Suprapubic skin (tissue), 4 donors: ENCODE measurements around the gene SLC2A13.

Source experiments
- CTCF ChIP-seq, 2 donors: fragments of 200-600 bp in 1 of 2; fragments of 450-650 bp in 1 of 2; sonication (generic) in 1 of 2; IDR thresholded peaks; one replicate each; pipeline ENCODE4 v1.5.1; 2016 to 2019; ENCODE audit warnings: antibody characterized with exemption in 2 of 2, mild to moderate bottlenecking in 1 of 2, moderate library complexity in 1 of 2
- EP300 ChIP-seq: sonication (generic); formaldehyde crosslinking; IDR thresholded peaks from one replicate; pipeline ENCODE4 v1.6.1; 2017; ENCODE audit warnings: antibody characterized with exemption
- POLR2A ChIP-seq, 2 donors: fragments of 450-650 bp; IDR thresholded peaks; one replicate each; pipeline ENCODE4 v1.6.1; 2017; ENCODE audit warnings: antibody characterized with exemption in 2 of 2, mild to moderate bottlenecking in 2 of 2, moderate library complexity in 2 of 2
- POLR2AphosphoS5 ChIP-seq, 3 donors: sonication (generic); formaldehyde crosslinking; IDR thresholded peaks; one replicate each; pipeline ENCODE4 v1.6.1; 2017; ENCODE audit warnings: antibody characterized with exemption in 3 of 3

GRCh38 chr12:39815746-39816145 is 290.1 kb downstream of the SLC2A13 start:
- TF ChIP-seq CTCF (IDR thresholded peaks at IDR 0.05) (no peak), EP300 (no peak), POLR2A (IDR thresholded peaks at IDR 0.05) (no peak), POLR2AphosphoS5 (IDR thresholded peaks at IDR 0.05) (no peak)
